Omental fat pad (tissue), 4 donors: ENCODE measurements around the gene NOL12. TPM values are rescaled to one million over a fixed set of nuclear protein-coding genes. Genes with fewer than 3 reads are reported as not detected.

Experiments
- ATAC-seq: fragments of 150-250 bp; one replicate; pipeline ENCODE4 v1.9.1; 2016; ENCODE audit warnings: mild to moderate bottlenecking, moderate library complexity; ENCODE audit not compliant: low FRiP score
- DNase-seq: peaks from one replicate; pipeline ENCODE4 v3.0.0-alpha.2; 2019; ENCODE audit warnings: low spot score
- CTCF ChIP-seq, 3 donors: fragments of 450-650 bp; IDR thresholded peaks; one replicate each; pipeline ENCODE4 v1.5.1; 2016 to 2017; ENCODE audit warnings: antibody characterized with exemption in 3 of 3, mild to moderate bottlenecking in 3 of 3, moderate library complexity in 2 of 3
- total RNA-seq, 4 donors: library from RNA; depleted of rRNA; stranded (reverse); fragments of >200 nt; gene quantifications; one replicate each; pipeline ENCODE4 v1.1.0, GENCODE V29; 2016

The NOL12 gene
- 10 to 100 TPM; 16.4 to 34.8 (median 21.4) TPM for total RNA-seq

GRCh38 chr22:37686002-37686982, at the start of gene NOL12:
TSS of gene NOL12 (plus strand) at chr22:37686343. CDS start at chr22:37686393, 50 bp downstream.
- DNase-seq (peak; percentile 38), ATAC-seq (peak; percentile 69)
- no peak for TF ChIP-seq CTCF (IDR thresholded peaks at IDR 0.05)

GRCh38 chr22:37636949-37637273, 49.2 kb upstream of the NOL12 start:
- no peak for TF ChIP-seq CTCF (IDR thresholded peaks at IDR 0.05)
- ATAC-seq (no peak), DNase-seq (no peak)

GRCh38 chr22:37638391-37639069, 47.6 kb upstream of the NOL12 start:
- DNase-seq, result no peak
- TF ChIP-seq CTCF (IDR thresholded peaks at IDR 0.05), result no peak
- no peak for ATAC-seq

- ATAC-seq (no peak), DNase-seq (no peak)
- no peak for TF ChIP-seq CTCF (IDR thresholded peaks at IDR 0.05)
Observed at GRCh38 chr22:37639070-37639760, 46.9 kb upstream of the NOL12 start, which contains the start of gene SH3BP1. TSS of gene SH3BP1 (plus strand) at chr22:37639669. CDS start at chr22:37639788, 119 bp downstream.

GRCh38 chr22:37639771-37640590, 46.2 kb upstream of the NOL12 start:
- ATAC-seq (no peak), DNase-seq (no peak)
- TF ChIP-seq CTCF (IDR thresholded peaks at IDR 0.05), result no peak
